Testis (tissue), 3 donors: ENCODE data around the gene MYO1A. TPM values are rescaled to one million over a fixed set of nuclear protein-coding genes. Genes with fewer than 3 reads are reported as not detected.

Experiments
- DNase-seq: peaks from one replicate; pipeline ENCODE4 v3.0.0-alpha.2; 2019
- H3K27ac ChIP-seq, 2 donors: fragments of 200-600 bp; sonication (generic); one replicate each; pipeline ENCODE4 v1.5.1; 2019
- H3K27me3 ChIP-seq: fragments of 200-600 bp; sonication (generic); one replicate; pipeline ENCODE4 v1.5.1; 2019
- H3K36me3 ChIP-seq: fragments of 200-600 bp; sonication (generic); one replicate; pipeline ENCODE4 v1.5.1; 2017; ENCODE audit warnings: low read depth; ENCODE audit errors: missing control alignments
- H3K4me1 ChIP-seq: fragments of 200-600 bp; sonication (generic); one replicate; pipeline ENCODE4 v1.5.1; 2019
- H3K4me3 ChIP-seq, 2 donors: fragments of 200-600 bp; sonication (generic); one replicate each; pipeline ENCODE4 v1.5.1; 2017 to 2019
- H3K9me3 ChIP-seq: fragments of 200-600 bp; sonication (generic); one replicate; pipeline ENCODE4 v1.5.1; 2017
- CTCF ChIP-seq, 3 experiments: fragments of 450-650 bp in 2 of 3; fragments of 200-600 bp in 1 of 3; sonication (generic) in 1 of 3; IDR thresholded peaks; one replicate each; pipeline ENCODE4 v1.5.1; 2016 to 2019; ENCODE audit warnings: antibody characterized with exemption in 3 of 3, mild to moderate bottlenecking in 2 of 3, moderate library complexity in 1 of 3
- POLR2A ChIP-seq: fragments of 450-650 bp; IDR thresholded peaks from one replicate; pipeline ENCODE4 v1.6.1; 2017; ENCODE audit warnings: antibody characterized with exemption, mild to moderate bottlenecking, moderate library complexity
- WGBS, 2 donors: methylation state at CpG; one replicate each; pipeline ENCODE4 v1.1.5; 2018; 5-methylcytosine and 5-hydroxymethylcytosine counted together
- intact Hi-C: fragments of 100-400 bp; cut with DNase I; formaldehyde crosslinking; loops from one replicate; pipeline ENCODE4 v1.15.1; 2023; ENCODE audit warnings: low total_unique reads
- polyA plus RNA-seq: library from polyadenylated mRNA; stranded (reverse); fragments of 350-450 nt; fragmentation: Illumina TruSeq; extraction: RNeasy Lipid Tissue Mini Kit (QIAGEN cat#74804); gene quantifications from one replicate; pipeline ENCODE4 v1.2.3, GENCODE V29; 2014; ENCODE audit warnings: low read depth, low replicate concordance; ENCODE audit not compliant: insufficient read depth
- total RNA-seq, 2 donors: library from RNA; depleted of rRNA; stranded (reverse); fragments of >200 nt; gene quantifications; one replicate each; pipeline ENCODE4 v1.2.3, GENCODE V29; 2016

Gene MYO1A
- total and polyA plus RNA-seq, 3 donors from 2014 or later: 5.4 to 7.6 (median 5.9) TPM

GRCh38 chr12:56998316-56998715, 51.6 kb downstream of the MYO1A start:
- 80 to 89% methylated on average over 6 of the region's 6 CpGs for WGBS, 2 donors
- no peaks in the 10 kb centered on the region for H3K27me3 ChIP-seq
- intact Hi-C loops: loop anchor here (10.0 kb wide), 1 partner anchor 224 kb away; no protein-coding TSS in a partner anchor
- TF ChIP-seq POLR2A: no peak
- TF ChIP-seq CTCF (IDR thresholded peaks at IDR 0.05): no peak
- peaks cover 8% of the 10 kb centered on the region for H3K4me1 ChIP-seq
- no peaks in the 10 kb centered on the region for H3K9me3 ChIP-seq
- no peak overlapping the region for H3K4me3 ChIP-seq
- no peak overlapping the region for H3K27ac ChIP-seq
- DNase-seq: no peak
- no peaks in the 10 kb centered on the region for H3K36me3 ChIP-seq

- WGBS, 2 donors: 52 to 63% methylated on average over 11 to 12 of the region's 12 CpGs
- Histone ChIP-seq H3K4me3 (no peak overlapping the region), H3K27ac (no peak overlapping the region), H3K36me3 (no peaks in the 10 kb centered on the region), H3K4me1 (peaks cover 8% of the 10 kb centered on the region), H3K9me3 (no peaks in the 10 kb centered on the region), H3K27me3 (no peaks in the 10 kb centered on the region)
- DNase-seq: no peak
- intact Hi-C loops: loop anchor here (10.0 kb wide), 1 partner anchor 222 kb away; no protein-coding TSS in a partner anchor
- TF ChIP-seq CTCF (IDR thresholded peaks at IDR 0.05) (no peak), POLR2A (no peak)
Observed at GRCh38 chr12:56996793-56997545, 53.0 kb downstream of the MYO1A start.

- Histone ChIP-seq H3K27me3 (no peaks in the 10 kb centered on the region), H3K4me3 (no peak overlapping the region), H3K27ac (no peak overlapping the region), H3K4me1 (peaks cover 8% of the 10 kb centered on the region), H3K36me3 (no peaks in the 10 kb centered on the region), H3K9me3 (no peaks in the 10 kb centered on the region)
- TF ChIP-seq POLR2A (no peak), CTCF (IDR thresholded peaks at IDR 0.05) (no peak)
- 93 to 97% methylated on average over 11 of the region's 11 CpGs for WGBS, 2 donors
- no peak for DNase-seq
- intact Hi-C loops: loop anchor here (10.0 kb wide), 1 partner anchor 221 kb away; no protein-coding TSS in a partner anchor
Observed at GRCh38 chr12:56995930-56996496, 53.9 kb downstream of the MYO1A start.

GRCh38 chr12:56995201-56995929, 54.6 kb downstream of the MYO1A start:
- Histone ChIP-seq H3K9me3 (no peaks in the 10 kb centered on the region), H3K36me3 (no peaks in the 10 kb centered on the region), H3K27ac (no peak overlapping the region), H3K4me1 (peaks cover 8% of the 10 kb centered on the region), H3K27me3 (no peaks in the 10 kb centered on the region), H3K4me3 (no peak overlapping the region)
- intact Hi-C loops: loop anchor here (10.0 kb wide), 1 partner anchor 221 kb away; no protein-coding TSS in a partner anchor
- no peak for DNase-seq
- 94 to 95% methylated on average over 19 to 26 of the region's 26 CpGs for WGBS, 2 donors
- TF ChIP-seq CTCF (IDR thresholded peaks at IDR 0.05) (no peak), POLR2A (no peak)
